AG08395 (cell line): ENCODE data around the gene TAF6L.
A peak's percentile ranks its signal among the peaks of the same experiment; 100 is the strongest.
"Not testable (repeated sequence)": the region's sequence is repeated elsewhere in the genome, so short reads cannot be mapped to it uniquely, and the experiment has no call there.

Experiments used
- DNase-seq: peaks from one replicate; pipeline ENCODE4 v3.0.0; 2012; ENCODE audit warnings: mixed read lengths, low spot score

TAF6L gene

GRCh38 chr11:62771144-62772021, at the start of gene TAF6L:
TAF6L (plus strand) TSS chr11:62771396; CDS start chr11:62775784, 4,388 bp downstream.
- peak; percentile 98 for DNase-seq

- DNase-seq: no peak
Observed at GRCh38 chr11:62721994-62722393, 49.2 kb upstream of the TAF6L start.

DNA sequence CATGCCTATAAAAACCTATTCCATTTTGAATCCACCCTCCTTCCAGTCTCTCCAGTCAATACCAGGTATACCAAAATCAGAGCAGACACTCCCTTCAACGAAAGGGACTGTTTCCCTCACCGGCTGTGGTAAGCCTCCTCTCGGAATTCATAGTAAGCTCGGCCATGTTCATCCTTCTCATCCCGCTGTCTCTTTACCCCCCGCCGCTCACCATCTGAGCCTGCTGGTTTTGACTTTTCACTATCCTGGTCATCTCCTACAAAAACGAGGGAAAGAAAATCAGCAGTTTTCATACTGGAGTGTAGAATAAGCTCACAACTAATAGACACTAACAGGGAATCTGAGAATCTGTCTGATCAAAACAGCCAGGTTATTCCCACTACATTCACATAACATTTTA, 47.0 kb upstream of the TAF6L start:
- DNase-seq: no peak

- DNase-seq: no peak
Observed at GRCh38 chr11:62725646-62726045, 45.5 kb upstream of the TAF6L start.

DNA sequence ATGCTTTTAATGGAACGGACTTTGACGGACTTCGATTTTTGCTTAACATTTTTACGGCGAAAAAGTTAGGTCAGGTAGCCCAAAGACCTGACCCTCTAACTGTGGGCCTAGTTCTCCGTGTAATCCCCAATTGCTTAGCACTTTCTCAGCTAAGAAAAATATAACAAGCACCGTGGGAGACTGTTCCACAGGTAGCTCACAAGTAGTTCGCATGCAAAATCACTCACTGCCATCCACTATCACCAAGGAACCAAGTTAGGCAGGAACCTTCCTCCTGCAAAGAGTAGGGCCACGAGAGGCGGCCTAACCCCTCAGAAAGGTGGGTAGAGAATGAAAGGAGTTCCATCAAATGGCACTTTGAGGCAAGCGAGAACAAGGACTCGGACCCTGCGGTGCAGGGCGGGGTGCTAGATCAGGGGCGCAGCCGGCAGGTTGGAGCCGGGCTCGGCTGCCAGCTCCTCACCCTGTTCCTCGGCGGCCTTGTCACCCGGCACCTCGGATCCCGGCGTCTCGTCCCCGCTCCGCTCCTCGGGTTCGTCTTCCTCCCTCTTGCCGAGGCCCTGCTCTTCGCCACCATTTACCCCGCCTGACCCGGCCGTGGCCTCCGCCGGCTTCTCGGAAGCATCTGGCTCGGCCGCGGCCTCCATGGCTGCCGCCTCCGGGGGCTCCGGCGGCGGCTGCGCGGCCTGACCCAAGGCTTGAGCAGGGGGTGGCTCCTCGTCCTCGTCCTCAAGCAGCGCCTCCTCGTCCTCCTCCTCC, 44.9 kb upstream of the TAF6L start:
- DNase-seq: no peak

- DNase-seq: no peak
Observed at GRCh38 chr11:62726915-62727164, 44.4 kb upstream of the TAF6L start.

DNA sequence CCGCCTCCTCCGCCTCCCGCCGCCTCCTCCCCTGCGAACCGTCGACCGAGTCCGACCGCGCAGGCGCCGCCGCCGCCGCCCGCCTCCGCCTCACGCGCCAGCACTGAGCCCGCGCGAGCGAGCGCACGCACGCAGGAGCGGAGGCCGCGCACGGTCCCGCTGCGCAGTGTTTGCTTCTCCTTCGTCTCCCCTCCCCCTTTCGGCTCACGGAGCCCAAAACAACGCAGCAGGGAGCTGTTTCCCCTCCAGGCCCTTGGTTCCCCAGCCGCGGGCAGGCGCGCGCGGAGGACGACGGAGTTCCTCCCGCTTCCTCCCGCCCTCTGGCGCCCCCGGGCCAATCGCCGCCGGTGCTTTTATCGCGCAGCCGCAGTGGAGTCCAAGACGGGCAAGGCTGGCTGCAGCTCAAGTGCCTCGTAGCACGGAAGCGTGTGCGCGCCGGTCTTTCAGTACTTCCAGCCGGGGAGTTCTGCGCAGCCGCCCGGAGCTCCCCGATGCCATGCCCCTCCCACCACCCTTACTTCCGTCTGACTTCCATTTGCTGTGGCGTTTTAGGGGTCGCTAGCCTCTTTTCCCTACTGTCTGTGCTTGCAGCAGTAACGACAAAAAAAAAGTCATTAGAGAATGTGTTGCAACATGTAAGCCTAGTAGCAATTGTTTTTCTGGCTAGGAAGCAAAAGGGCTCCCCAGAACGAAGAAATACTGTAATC, 43.9 kb upstream of the TAF6L start, which contains the start of gene HNRNPUL2:
Gene HNRNPUL2 (minus strand): TSS at position 293 of the 707 bp plus-strand sequence. CDS start 301 bp downstream, outside the sequence.
- peak; percentile 99 for DNase-seq

- DNase-seq: peak; percentile 92
Observed at GRCh38 chr11:62727872-62728170, 43.4 kb upstream of the TAF6L start.

DNA sequence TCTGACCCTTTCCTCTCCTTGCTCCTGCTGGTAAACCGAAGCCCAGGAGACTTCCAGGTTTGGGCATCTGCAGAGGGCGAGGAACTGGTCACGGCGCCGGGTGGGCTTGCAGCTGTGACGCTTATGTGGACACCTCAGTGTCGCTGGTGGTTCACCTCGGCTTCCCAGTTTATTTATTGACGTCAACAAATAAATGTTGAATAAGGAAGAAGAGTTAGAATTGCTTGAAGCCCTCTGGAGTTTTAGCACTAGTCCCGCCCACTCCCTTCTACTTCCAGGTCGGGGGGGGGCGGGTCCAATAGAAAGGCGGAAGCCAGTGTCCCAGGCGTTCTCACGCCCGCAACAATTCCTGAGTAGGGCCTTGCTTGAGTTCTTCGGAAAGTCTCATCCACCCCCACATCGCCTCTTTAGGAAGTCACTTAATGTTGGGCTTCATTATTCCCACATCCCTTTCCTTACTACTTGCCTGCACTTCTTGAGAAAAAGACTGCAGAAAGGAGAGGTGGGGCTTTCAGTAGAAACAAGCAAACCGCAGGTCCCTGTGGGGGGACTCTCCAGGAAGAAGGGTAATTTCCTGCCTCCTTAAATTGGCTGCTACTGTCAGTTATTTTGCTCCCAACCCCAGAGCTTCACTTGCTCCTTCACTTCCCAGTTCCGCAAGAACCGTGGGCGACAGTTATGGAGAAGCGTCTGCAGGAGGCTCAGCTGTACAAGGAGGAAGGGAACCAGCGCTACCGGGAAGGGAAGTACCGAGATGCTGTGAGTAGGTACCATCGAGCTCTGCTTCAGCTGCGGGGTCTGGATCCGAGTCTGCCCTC, 42.8 kb upstream of the TAF6L start, which contains the start of gene TTC9C:
Gene TTC9C (plus strand): TSS at position 316 of the 818 bp plus-strand sequence. CDS start 363 bp downstream, at position 679.
- peak; percentile 83 for DNase-seq

- DNase-seq: not testable (repeated sequence)
Observed at GRCh38 chr11:62730076-62730475, 41.1 kb upstream of the TAF6L start.

GRCh38 chr11:62732830-62733229, 38.4 kb upstream of the TAF6L start:
- DNase-seq: no peak

- no peak for DNase-seq
Observed at GRCh38 chr11:62737196-62737595, 34.0 kb upstream of the TAF6L start.

GRCh38 chr11:62747475-62748160, 23.6 kb upstream of the TAF6L start:
- DNase-seq: no peak

DNA sequence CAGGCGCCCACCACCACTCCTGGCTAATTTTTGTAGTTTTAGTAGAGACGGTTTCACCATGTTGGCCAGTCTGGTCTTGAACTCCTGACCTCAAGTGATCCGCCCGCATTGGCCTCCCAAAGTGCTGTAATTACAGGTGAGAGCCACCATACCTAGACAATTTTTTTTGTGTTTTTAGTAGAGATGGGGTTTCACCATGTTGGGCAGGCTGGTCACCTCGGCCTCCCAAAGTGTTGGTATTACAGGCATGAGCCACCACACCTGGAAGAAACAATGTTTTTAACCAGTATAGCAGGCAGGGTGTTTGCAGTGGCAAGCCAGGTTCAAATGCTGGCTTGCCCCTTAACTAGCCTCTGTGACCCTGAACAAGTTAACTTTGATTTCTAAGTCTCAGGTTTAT, 21.3 kb upstream of the TAF6L start:
- not testable (repeated sequence) for DNase-seq

- DNase-seq: no peak
Observed at GRCh38 chr11:62752177-62752785, 18.9 kb upstream of the TAF6L start.

GRCh38 chr11:62752994-62753735, 18.0 kb upstream of the TAF6L start:
- no peak for DNase-seq

DNA sequence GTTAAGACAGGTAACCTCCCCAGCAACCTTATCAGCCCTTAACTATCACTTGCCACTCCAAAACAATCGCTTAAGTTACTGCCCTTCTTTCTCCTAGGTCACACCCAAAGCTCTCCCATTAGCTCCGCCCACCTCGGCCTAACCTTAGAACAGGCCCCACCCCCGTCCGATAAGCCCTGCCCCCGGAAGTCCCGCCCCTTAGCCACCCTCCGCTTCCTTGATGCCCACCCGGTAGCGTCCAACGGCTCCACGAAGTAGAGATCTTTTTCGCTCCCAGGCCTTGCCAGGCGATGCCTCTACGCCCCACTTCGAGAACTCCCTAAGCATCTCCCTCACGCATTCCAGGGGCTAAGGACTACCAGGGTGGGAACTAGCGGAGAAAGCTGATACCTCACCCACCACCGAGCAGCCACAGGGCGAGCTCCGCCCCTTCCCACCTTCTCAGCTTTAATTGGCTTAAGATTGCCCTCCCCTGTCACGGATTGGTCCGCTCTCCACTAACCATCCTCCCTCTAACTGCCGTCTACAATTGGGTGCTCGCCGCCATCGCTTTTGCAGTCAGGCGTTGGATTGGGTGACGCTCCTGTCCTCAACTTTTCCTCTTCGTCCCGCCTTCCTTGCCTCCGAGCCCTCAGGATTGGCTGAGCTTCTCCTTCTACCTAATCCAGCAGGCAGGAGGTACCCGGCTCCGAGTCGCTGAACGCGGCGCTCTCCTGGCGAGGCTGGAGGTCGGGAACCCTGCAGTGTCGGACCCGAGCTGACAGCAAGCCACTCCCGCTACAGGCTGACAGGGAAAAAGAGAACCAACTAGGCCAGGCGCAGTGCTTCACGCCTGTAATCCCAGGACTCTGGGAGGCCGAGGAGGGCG, 17.2 kb upstream of the TAF6L start, which contains the start of gene ZBTB3:
Gene ZBTB3 (minus strand): TSS at position 425 of the 868 bp plus-strand sequence. CDS start 496 bp downstream, outside the sequence.
- DNase-seq: peak; percentile 99

GRCh38 chr11:62755086-62755615, 16.0 kb upstream of the TAF6L start:
- no peak for DNase-seq
